Measurements from ENCODE around the gene APOBEC3B. TPM values are rescaled to one million over a fixed set of nuclear protein-coding genes. Genes with fewer than 3 reads are reported as not detected.
"Not testable (repeated sequence)": the region's sequence is repeated elsewhere in the genome, so short reads cannot be mapped to it uniquely, and the experiment has no call there.

Gene APOBEC3B
- total RNA-seq, 1 donor from 2014 or later: 20.2 TPM

DNA sequence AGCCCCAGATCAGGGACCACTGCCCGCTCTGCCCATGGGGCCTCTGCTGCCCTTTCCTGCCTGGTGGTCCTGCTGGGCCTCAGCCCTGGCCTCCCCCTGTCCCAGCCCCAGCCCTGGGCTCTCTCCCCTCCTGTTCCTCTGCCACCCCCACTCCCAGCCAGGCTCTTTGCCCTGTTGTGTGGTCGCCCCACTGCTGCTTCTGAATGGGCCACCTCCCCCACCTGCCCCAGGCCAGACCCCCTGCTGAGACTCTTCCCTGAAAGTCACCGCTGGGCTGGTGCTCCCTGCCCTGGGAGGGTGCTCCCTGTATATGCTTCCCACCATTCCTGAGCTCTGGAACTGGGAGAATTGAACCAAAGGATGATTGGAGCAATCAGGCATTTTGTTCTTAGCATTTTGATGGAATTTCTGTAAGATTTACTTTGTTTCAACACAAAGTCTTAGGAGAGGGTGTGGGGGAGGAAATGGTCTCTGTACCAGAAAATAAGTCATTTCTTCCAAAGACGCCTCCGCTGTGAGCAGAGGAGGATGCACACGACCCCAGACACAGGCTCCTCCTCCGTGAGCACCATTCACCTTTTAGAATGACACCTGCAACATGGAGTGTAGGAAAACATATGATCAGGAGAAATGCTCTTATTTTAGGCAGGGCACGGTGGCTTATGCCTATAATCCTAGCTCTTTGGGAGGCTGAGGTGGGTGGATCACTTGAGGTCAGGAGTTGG is 5.2 kb downstream of the APOBEC3B start:
- intact Hi-C loops (cut with micrococcal nuclease): loop anchor here (5.0 kb wide), 1 partner anchor 235 kb away; no protein-coding TSS in a partner anchor

GRCh38 chr22:38989466-38989865 is 7.3 kb downstream of the APOBEC3B start:
- intact Hi-C loops (cut with micrococcal nuclease): loop anchor here (5.0 kb wide), 1 partner anchor 237 kb away; no protein-coding TSS in a partner anchor

DNA sequence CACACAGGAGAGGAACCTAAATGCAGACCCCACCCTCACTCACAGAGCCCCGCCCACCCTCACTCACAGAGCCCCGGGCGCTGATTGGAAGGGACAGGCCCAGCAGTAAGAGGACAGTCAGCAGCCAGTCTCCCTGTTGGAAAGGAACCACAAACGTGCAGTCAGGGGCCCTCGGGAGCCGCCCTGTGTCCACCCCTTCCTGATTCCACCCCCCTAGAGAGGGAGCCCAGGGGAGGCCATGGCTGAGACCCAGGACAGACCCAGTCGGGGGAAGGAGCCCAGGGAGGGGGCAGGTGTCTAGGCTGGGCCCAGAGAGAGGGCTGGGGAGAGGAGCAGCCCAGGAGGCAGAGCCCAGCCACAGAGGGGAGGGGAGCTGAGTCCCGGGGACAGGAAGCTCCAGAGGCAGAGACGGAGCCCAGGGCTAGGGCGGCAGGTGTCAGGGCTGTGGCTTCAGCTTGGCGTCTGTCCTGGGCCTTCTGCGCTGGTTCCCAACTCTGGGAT is 10.8 kb downstream of the APOBEC3B start:
- intact Hi-C loops (cut with micrococcal nuclease): not testable (repeated sequence)

DNA sequence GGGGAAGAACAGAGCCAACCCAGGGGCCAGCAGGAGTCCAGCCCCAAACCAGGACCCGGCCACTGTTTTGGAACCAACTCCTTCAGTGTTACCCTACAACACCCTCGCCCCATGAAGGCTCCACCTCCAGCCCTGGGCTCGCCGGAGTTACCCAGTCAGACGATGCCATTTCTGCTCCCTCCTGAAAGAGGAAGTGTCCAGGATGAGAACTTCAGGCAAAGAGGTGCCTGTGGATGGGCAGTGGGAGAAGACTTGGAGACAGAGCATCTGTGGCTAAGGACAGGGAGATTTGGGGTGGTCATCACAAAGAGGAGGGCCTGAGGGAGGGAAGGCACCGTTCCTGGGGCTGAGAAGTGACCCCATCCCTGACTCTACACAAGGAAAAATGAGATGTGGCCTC is 14.0 kb downstream of the APOBEC3B start:
- intact Hi-C loops (cut with micrococcal nuclease): no loop called here

- intact Hi-C loops (cut with micrococcal nuclease): no loop called here
Observed at GRCh38 chr22:38997518-38997917, 15.4 kb downstream of the APOBEC3B start.

DNA sequence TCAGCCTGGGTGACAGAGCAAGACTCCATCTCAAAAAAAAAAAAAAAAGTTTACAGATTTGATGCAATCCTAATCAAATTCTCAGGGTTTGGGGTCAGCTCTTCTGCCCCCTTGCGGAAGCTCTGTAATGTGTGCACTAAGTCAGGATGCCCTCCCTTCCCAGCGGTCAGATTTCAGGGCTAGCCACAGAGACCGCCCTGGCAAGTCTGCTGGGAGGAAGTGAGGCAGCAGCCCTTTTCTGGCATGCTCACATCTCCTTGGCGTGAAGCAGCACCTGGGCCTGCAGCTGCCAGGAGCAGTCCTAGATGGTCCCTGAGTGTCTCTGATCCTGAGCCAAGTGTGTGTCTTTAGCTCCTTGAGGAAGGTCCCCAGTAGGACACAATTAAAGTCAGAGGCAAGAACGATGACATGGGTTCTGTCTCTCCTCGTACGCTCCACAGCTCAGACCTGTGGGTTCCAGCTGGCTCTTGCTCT is 21.1 kb downstream of the APOBEC3B start:
- intact Hi-C loops (cut with micrococcal nuclease): loop anchor here (1.0 kb wide), 7 partner anchors 18 to 209 kb away; partner anchors contain the start of gene DNAL4

DNA sequence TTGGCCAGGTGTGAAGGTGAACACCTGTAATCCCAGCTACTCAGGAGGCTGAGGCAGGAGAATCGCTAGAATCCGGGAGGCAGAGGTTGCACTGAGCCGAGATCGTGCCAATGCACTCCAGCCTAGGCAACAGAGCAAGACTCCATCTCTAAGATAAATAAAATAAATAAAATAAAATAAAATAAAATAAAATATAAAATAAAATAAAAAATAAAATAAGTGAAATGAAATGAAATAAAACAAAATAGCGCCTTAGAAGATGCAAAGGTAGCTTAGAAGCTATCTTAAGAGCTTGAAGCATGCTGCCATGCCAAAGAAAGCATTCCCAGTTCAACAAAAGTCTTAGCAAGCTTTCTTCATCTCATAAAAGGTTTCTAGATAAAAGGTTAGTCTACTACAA is 25.0 kb downstream of the APOBEC3B start:
- intact Hi-C loops (cut with micrococcal nuclease): loop anchor here (1.0 kb wide), 3 partner anchors 111 to 299 kb away; no protein-coding TSS in a partner anchor

DNA sequence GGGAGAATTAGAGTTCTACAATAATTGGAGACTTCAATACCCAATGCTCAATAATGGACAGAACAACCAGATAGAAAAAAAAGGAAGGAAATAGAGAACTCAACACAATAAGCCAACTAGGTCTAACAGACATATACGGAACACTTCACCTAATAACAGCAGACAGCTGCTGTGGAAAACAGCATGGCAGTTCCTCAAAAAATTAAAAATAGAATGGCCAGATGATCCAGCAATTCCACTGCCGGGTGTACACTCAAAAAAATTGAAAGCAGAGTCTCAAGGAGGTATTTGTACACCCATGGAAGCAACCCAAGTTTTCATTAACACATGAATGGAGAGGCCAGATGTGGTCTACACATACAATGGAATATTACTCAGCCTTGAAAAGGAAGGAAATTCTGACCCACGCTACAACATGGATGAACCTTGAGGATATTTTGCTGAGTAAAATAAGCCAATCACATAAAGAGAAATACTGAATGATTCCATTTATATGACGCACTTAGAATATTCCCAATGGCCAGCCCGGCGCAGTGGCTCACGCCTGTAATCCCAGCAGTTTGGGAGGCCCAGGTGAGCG is 26.2 kb downstream of the APOBEC3B start:
- intact Hi-C loops (cut with micrococcal nuclease): not testable (repeated sequence)

DNA sequence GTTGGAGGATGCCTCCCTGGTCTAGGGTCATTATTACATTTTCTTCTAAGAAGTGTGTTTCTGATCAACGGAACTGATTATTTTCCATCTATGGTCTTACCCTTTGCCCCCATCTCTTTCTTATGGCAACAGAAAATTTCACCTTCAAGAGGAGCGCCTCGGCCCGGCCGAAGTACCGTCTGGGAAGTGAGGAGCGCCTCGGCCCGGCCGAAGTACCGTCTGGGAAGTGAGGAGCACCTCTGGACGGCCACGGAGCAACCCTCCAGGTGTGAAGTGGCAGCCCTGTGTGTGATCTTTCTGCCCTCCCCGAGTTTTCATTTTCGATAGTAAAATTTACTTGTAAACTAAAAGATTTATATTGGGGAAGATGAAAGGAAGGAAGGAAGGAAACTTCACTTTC is 28.8 kb downstream of the APOBEC3B start:
- intact Hi-C loops (cut with micrococcal nuclease): no loop called here

DNA sequence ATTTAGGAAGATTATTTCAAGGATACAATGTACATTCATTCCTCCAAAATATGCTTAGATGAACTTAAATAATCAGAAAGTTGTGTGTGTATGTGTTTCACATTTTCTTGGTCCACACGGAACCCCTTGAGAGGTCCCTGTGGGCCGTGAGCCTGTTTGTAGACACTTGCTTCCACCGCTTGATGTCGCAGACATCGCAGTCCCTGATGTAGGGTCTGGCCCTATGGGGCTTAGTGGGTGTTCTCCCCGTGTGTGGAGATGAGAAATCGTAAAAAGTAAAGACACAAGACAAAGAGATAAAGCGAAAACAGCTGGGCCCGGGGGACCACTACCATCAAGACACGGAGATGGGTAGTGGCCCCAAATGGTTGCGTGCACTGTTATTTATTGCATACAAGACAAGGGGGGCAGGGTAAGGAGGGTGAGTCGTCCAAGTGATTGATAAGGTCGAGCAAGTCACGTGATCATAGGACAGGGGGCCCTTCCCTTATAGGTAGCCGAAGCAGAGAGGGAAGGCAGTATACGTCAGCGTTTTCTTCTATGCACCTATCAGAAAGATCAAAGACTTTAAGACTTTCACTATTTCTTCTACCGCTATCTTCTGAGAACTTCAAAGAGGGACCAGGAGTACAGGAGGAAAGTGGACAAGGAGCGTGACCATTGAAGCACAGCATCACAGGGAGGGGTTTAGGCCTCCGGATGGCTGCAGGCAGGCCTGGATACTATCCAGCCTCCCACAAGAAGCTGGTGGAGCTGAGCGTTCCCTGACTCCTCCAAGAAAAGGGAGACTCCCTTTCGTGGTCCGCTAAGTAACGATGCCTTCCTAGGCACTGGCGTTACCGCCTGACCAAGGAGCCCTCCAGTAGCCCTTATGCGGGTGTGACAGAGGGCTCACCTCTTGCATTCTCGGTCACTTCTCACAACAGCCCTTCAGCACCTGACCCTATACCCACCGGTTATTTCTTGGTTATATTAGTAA is 30.7 kb downstream of the APOBEC3B start:
- intact Hi-C loops (cut with micrococcal nuclease): no loop called here

DNA sequence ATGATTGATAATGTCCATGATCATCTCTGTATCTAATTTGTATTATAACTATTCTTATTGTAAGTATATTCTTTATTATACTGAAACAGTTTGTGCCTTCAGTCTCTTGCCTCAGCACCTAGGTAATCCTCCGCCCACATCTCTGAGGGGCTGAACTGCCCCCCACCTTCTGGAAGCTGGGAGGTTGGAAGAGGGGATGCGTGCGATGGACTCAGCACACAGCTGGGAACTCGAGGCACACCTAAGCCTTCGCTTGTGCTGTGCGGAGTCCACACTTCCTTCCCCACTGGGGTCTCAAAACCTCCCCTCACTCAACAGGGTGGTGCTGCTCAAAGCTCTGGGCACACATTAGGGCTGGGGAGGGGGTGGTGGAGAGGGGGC is 31.4 kb downstream of the APOBEC3B start:
- intact Hi-C loops (cut with micrococcal nuclease): not testable (repeated sequence)

GRCh38 chr22:39013942-39014722 is 32.0 kb downstream of the APOBEC3B start, which contains the start of gene APOBEC3C:
Gene APOBEC3C (plus strand): TSS chr22:39014257. CDS start chr22:39014363, 106 bp downstream.
- intact Hi-C loops (cut with micrococcal nuclease): loop anchor here (1.0 to 2.0 kb wide), 3 partner anchors 27 to 108 kb away; partner anchors contain the start of gene APOBEC3F

DNA sequence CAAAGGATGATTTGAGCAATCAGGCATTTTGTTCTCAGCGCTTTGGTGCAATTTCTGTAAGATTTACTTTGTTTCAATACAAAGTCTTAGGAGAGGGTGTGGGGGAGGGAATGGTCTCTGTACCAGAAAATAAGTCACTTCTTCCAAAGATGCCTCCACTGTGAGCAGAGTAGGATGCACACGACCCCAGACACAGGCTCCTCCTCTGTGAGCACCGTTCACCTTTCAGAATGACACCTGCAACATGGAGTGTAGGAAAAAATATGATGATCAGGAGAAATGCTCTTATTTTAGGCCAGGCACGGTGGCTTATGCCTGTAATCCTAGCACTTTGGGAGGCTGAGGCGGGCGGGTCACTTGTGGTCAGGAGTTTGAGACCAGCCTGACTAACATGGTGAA is 32.6 kb downstream of the APOBEC3B start:
- intact Hi-C loops (cut with micrococcal nuclease): loop anchor here (1.0 to 2.0 kb wide), 3 partner anchors 26 to 108 kb away; partner anchors contain the start of gene APOBEC3F

DNA sequence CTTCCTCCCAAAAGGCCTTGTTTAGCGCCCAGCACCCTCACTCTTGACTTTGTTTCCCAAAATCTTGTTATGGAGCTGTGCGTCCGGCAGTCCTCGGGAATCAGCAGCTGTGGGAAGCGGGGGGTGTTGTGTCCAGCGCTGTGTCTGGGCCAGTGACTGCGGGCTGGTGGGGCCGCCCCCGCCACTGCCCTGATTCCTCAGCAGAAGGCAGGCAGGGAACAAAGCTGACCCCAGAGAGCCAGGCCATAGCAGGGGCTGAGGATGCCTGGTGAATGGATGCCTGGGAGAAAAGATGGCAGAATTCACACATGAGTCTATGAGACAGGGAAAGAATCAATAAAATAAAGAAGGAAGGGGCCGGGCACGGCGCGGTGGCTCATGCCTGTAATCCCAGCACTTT is 34.4 kb downstream of the APOBEC3B start:
- intact Hi-C loops (cut with micrococcal nuclease): no loop called here

DNA sequence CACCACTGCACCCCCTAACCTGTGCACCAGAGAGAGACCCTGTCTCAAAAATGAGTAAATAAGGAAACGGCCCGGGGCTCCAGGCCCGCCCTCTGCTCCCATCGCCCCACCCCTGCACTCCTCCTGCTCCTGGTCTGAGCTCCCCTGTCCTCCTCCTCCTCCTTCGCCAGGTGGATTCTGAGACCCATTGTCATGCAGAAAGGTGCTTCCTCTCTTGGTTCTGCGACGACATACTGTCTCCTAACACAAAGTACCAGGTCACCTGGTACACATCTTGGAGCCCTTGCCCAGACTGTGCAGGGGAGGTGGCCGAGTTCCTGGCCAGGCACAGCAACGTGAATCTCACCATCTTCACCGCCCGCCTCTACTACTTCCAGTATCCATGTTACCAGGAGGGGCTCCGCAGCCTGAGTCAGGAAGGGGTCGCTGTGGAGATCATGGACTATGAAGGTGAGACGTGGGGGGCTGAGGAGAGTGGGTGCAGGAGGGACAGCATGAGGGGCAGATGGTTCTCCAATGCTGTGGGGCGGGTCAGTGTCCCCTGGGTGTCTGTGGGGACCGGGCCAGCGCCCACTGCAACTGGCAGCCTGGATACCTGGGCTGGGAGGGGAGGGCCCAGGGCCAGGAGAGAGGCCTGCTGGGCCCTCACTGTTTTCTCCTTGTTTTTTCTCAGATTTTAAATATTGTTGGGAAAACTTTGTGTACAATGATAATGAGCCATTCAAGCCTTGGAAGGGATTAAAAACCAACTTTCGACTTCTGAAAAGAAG is 35.6 kb downstream of the APOBEC3B start:
- intact Hi-C loops (cut with micrococcal nuclease): no loop called here

- intact Hi-C loops (cut with micrococcal nuclease): loop anchor here (2.0 to 5.0 kb wide), 2 partner anchors 35 to 57 kb away; partner anchors contain the start of gene APOBEC3G
Observed at GRCh38 chr22:39020021-39020651, 38.0 kb downstream of the APOBEC3B start.

GRCh38 chr22:39021552-39022250 is 39.6 kb downstream of the APOBEC3B start:
- intact Hi-C loops (cut with micrococcal nuclease): loop anchor here (2.0 to 5.0 kb wide), 2 partner anchors 37 to 56 kb away; partner anchors contain the start of gene APOBEC3G
